A673 (cell line): ENCODE results near the gene NEK1. TPM values are rescaled to one million over a fixed set of nuclear protein-coding genes. Genes with fewer than 3 reads are reported as not detected.

Experiments used
- BruUV-seq: library from RNA; stranded (reverse); fragments of 400-500 nt; replicated peaks from 2 replicates; lab custom pipeline; 2021; lab: Mats Ljungman, UMichigan
- CTCF ChIA-PET: fragments of 300-600 bp; sonication (Branson Sonifier 250); formaldehyde crosslinking; loops from one replicate; lab custom pipeline; 2022; ENCODE audit warnings: antibody characterized with exemption; lab: Charles Lee
- POLR2A ChIA-PET: fragments of 300-600 bp; sonication (Branson Sonifier 250); formaldehyde crosslinking; loops from one replicate; lab custom pipeline; 2022; ENCODE audit warnings: antibody characterized with exemption; ENCODE audit not compliant: low non-redundant PET; lab: Charles Lee
- DNase-seq: peaks from one replicate; pipeline ENCODE4 v3.0.0-alpha.2; 2015; ENCODE audit warnings: low spot score
- H3K27ac ChIP-seq: fragments of 200-600 bp; sonication (generic); 2 replicates; pipeline ENCODE4 v1.5.1; 2016; ENCODE audit warnings: mixed run types, low read depth, mild to moderate bottlenecking, mixed read lengths, antibody characterized with exemption, low read length; ENCODE audit not compliant: poor library complexity, severe bottlenecking
- H3K27me3 ChIP-seq: fragments of 200-600 bp; sonication (generic); replicated peaks from 2 replicates; pipeline ENCODE4 v1.6.1; 2017; ENCODE audit warnings: mixed run types, low read depth, mild to moderate bottlenecking, mixed read lengths, antibody characterized with exemption, low read length; ENCODE audit not compliant: insufficient read depth, poor library complexity
- H3K36me3 ChIP-seq: fragments of 200-600 bp; sonication (generic); 2 replicates; pipeline ENCODE4 v1.6.1; 2016; ENCODE audit warnings: mixed run types, mild to moderate bottlenecking, mixed read lengths, antibody characterized with exemption, low read length; ENCODE audit not compliant: insufficient read depth, poor library complexity, severe bottlenecking
- H3K4me1 ChIP-seq: fragments of 200-600 bp; sonication (generic); 2 replicates; pipeline ENCODE4 v1.6.1; 2017; ENCODE audit warnings: mixed run types, mild to moderate bottlenecking, mixed read lengths, antibody characterized with exemption, low read length; ENCODE audit not compliant: insufficient read depth, poor library complexity, severe bottlenecking
- H3K4me3 ChIP-seq: fragments of 200-600 bp; sonication (generic); 2 replicates; pipeline ENCODE4 v1.5.1; 2016; ENCODE audit warnings: low read depth, mixed run types, mild to moderate bottlenecking, mixed read lengths, low read length; ENCODE audit not compliant: poor library complexity, severe bottlenecking
- H3K9me3 ChIP-seq: fragments of 200-600 bp; sonication (generic); 2 replicates; pipeline ENCODE4 v1.6.1; 2016; ENCODE audit warnings: mixed run types, low read depth, mild to moderate bottlenecking, mixed read lengths, antibody characterized with exemption, low read length; ENCODE audit not compliant: poor library complexity, severe bottlenecking
- CTCF ChIP-seq: fragments of 300-800, 200-600 bp; sonication (generic); conservative IDR thresholded peaks from 2 replicates; pipeline ENCODE4 v1.5.1; 2017; ENCODE audit warnings: low read depth, mild to moderate bottlenecking, antibody characterized with exemption, low read length, moderate library complexity, mixed read lengths
- EZH2 ChIP-seq: fragments of 200-600 bp; sonication (generic); IDR thresholded peaks from 2 replicates; pipeline ENCODE4 v1.6.1; 2017; ENCODE audit warnings: borderline replicate concordance, low read depth, mild to moderate bottlenecking, mixed read lengths, antibody characterized with exemption, low read length; ENCODE audit not compliant: poor library complexity, severe bottlenecking
- intact Hi-C: fragments of 100-400 bp; cut with micrococcal nuclease; formaldehyde crosslinking; loops from one replicate; pipeline ENCODE4 v1.10.0; 2022; ENCODE audit not compliant: unreplicated experiment
- total RNA-seq: library from RNA; stranded (reverse); gene quantifications from 2 replicates; pipeline ENCODE4 v1.2.3, GENCODE V29; 2021

NEK1 gene
- total RNA-seq, 1 experiment from 2014 or later: 12.9 TPM

DNA sequence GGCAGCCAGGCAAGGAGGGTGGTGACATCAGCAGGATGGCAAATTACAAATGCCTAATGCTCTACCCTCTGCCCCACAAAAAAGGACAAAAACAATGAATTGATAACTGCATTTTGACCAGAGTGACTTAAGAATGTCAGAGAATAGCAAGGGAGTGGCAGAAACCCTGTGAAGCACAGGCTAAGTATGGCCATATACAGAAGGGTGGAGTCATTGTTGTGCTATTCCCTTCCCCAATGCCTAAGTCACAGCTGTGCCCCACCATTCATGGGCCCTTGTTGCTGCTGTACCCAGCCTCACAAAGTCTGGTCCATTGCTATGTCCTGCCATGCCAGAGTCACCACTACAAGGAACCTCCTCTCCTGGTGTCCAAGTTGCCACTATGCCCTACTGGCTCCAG, 123.1 kb downstream of the NEK1 start:
- H3K36me3 ChIP-seq: no peaks in the 10 kb centered on the region
- TF ChIP-seq EZH2: no peak
- no peak for TF ChIP-seq CTCF
- H3K4me1 ChIP-seq: no peaks in the 10 kb centered on the region
- H3K27ac ChIP-seq: no peak overlapping the region
- intact Hi-C loops: loop anchor here (5.0 to 10.0 kb wide), 2 partner anchors 482 to 775 kb away; no protein-coding TSS in a partner anchor
- BruUV-seq: no TSS peak
- no peak overlapping the region for H3K4me3 ChIP-seq
- H3K9me3 ChIP-seq: no peaks in the 10 kb centered on the region
- H3K27me3 ChIP-seq: no peaks in the 10 kb centered on the region
- ChIA-PET CTCF (no interaction called here), POLR2A (no interaction called here)
- no peak for DNase-seq

- Histone ChIP-seq H3K4me3 (no peak overlapping the region), H3K36me3 (no peaks in the 10 kb centered on the region), H3K9me3 (no peaks in the 10 kb centered on the region), H3K27ac (no peak overlapping the region), H3K4me1 (no peaks in the 10 kb centered on the region), H3K27me3 (no peaks in the 10 kb centered on the region)
- ChIA-PET CTCF (interaction anchor here (0.5 to 1.0 kb wide), 6 partner anchors 305 to 1335 kb away, joined by 3 to 6 read pairs (median 3); partner anchors contain the start of gene CBR4), POLR2A (no interaction called here)
- peak; percentile 76 for DNase-seq
- no TSS peak for BruUV-seq
- intact Hi-C loops: loop anchor here (1.0 to 10.0 kb wide), 4 partner anchors 461 to 771 kb away; no protein-coding TSS in a partner anchor
- TF ChIP-seq EZH2 (no peak), CTCF (peak; percentile 73)
These were observed 126.3 kb downstream of the NEK1 start for GRCh38 chr4:169485791-169486742.

DNA sequence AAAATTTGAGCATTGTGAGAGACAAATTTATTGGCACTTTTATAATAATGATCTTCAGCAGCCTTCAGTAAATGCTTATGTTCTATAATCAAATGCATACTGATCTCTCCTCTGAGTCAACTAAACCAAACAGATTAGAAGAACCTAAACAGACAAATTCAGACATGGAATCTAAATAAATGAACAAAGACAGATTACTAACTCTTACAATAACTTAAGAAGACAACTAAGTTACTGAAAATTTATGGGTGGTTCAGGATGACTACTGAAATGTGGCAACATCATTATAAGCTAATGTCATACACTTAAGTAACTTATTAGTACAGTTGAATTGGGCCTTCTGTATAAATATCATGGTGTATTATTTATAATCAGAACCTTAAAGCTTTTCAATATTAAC, 127.3 kb downstream of the NEK1 start:
- ChIA-PET POLR2A (no interaction called here), CTCF (interaction anchor here (0.6 to 1.0 kb wide), 3 partner anchors 475 to 562 kb away, joined by 3 read pairs; partner anchors contain the start of gene CBR4)
- no TSS peak for BruUV-seq
- Histone ChIP-seq H3K27me3 (no peaks in the 10 kb centered on the region), H3K27ac (no peak overlapping the region), H3K4me3 (no peak overlapping the region), H3K36me3 (no peaks in the 10 kb centered on the region), H3K9me3 (no peaks in the 10 kb centered on the region), H3K4me1 (no peaks in the 10 kb centered on the region)
- no peak for DNase-seq
- TF ChIP-seq CTCF (no peak), EZH2 (no peak)
- intact Hi-C loops: loop anchor here (5.0 to 10.0 kb wide), 2 partner anchors 478 to 770 kb away; no protein-coding TSS in a partner anchor
